Testis (tissue), 2 donors: Measurements from ENCODE around the gene ATOH8.
"Not testable (repeated sequence)": the region's sequence is repeated elsewhere in the genome, so short reads cannot be mapped to it uniquely, and the experiment has no call there.

Experiments used
- POLR2A ChIP-seq: fragments of 450-650 bp; IDR thresholded peaks from one replicate; pipeline ENCODE4 v1.6.1; 2017; ENCODE audit warnings: antibody characterized with exemption, mild to moderate bottlenecking, moderate library complexity
- TF ChIP-seq, protein P1 (sequence below), 3 experiments: fragments of 450-650 bp in 2 of 3; fragments of 200-600 bp in 1 of 3; sonication (generic) in 1 of 3; IDR thresholded peaks; one replicate each; pipeline ENCODE4 v1.5.1; 2016 to 2019; ENCODE audit warnings: antibody characterized with exemption in 3 of 3, mild to moderate bottlenecking in 2 of 3, moderate library complexity in 1 of 3

DNA sequence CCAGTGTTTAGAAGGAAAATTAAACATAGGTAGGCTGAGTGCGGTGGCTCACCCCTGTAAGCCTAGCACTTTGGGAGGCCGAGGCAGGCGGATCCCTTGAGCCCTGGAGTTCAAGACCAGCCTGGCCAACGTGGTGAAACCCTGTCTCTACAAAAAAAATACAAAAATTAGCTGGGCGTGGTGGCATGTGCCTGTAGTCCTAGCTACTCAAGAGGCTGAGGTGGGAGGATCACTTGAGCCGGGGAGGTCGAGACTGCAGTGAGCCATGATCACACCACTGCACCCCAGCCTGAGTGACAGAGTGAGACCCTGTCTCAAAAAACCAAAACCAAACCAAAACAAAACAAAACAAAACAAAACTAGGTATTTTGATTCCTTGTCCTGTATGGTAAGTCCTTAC, 39.4 kb upstream of the ATOH8 start:
- TF ChIP-seq, protein P1, sequence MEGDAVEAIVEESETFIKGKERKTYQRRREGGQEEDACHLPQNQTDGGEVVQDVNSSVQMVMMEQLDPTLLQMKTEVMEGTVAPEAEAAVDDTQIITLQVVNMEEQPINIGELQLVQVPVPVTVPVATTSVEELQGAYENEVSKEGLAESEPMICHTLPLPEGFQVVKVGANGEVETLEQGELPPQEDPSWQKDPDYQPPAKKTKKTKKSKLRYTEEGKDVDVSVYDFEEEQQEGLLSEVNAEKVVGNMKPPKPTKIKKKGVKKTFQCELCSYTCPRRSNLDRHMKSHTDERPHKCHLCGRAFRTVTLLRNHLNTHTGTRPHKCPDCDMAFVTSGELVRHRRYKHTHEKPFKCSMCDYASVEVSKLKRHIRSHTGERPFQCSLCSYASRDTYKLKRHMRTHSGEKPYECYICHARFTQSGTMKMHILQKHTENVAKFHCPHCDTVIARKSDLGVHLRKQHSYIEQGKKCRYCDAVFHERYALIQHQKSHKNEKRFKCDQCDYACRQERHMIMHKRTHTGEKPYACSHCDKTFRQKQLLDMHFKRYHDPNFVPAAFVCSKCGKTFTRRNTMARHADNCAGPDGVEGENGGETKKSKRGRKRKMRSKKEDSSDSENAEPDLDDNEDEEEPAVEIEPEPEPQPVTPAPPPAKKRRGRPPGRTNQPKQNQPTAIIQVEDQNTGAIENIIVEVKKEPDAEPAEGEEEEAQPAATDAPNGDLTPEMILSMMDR (IDR thresholded peaks at IDR 0.05): not testable (repeated sequence)
- TF ChIP-seq POLR2A: not testable (repeated sequence)
